NCI-H524 treated with DMSO at 0.1 percent for 48 hours (cell line): ENCODE measurements around the gene NPTX1.
A peak's percentile ranks its signal among the peaks of the same experiment; 100 is the strongest.

Experiments
- DNase-seq: peaks from one replicate; lab custom pipeline; 2025; lab: John Stamatoyannopoulos, UW

NPTX1 gene

DNA sequence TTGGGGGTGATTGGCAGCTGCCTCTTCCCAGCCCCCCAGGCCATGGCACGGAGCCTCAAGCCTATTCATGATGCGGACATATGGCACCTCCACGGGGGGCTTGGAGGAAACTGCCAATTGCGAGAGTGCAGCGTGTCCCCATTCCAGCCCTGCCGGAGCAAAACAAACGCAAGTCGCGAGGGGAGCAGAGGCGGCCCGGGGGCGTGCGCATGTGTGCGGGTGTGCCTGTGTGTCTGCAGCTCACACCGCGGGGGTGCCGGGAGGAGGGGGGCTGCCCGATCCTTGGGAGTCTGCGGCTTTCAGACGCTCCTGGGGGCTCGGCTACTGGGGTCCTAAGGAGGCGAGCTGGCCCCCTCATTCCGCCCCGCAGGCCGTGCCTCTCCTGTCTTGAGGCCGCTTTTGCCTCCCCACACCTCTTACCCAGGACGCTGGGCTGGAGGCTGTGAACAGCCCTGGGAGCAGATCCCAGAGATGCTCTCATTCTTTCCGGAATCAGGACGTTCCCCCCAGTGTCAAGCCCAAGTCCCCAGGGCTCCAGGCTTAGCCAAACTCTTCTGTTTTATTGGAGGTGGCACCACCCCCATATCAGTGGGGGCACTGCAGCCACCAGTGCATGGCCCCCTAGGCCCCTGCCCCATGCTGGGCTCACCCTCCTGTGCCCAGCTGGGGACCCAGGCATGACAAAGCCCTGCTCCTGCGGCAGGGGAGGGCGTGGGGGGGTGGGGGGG is 32.3 kb downstream of the NPTX1 start:
- peak; percentile 87 for DNase-seq

- DNase-seq, result no peak
These were observed 32.9 kb downstream of the NPTX1 start for GRCh38 chr17:80443498-80443897.

DNA sequence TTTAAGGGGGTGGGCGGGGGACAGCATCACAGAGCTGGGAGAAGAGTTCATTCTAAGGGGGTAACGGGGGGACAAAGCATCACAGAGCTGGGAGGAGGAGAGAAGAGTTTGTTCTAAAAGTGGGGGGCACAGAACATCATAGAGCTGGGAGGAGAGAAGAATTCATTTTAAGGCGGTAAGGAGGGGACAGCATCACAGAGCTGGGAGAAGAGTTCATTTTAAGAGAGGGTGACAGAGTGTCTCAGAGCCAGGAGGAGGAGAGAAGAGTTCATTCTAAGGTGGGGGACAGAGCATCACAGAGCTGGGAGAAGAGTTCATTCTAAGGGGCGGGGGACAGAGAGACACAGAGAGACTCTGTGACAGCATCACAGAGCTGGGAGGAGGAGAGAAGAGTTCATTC is 33.6 kb downstream of the NPTX1 start:
- no peak for DNase-seq

- DNase-seq, result no peak
These were observed 34.1 kb downstream of the NPTX1 start for GRCh38 chr17:80442323-80442659.

- no peak for DNase-seq
These were observed 34.6 kb downstream of the NPTX1 start for GRCh38 chr17:80441598-80442322.

DNA sequence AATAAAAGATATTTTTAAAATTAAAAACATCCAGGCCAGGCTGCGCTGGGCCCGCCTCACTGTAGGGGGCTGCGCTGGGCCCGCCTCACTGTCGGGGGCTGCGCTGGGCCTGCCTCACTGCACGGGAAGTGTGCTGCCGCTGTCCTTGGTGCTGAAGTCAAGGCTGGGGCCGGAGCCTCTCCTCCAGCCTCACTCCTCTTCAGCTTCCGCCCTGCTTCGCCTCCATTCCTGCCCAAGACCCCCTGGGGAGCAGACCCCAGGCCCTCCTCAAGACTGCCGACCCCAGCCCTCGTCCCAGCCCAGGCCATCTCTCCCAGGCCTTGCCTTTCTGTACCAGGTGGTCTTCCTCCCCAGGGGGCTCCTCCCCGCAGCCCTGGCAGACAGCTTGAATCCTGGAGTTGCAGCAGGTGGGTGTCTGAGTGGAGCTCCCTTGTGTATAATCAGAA is 35.3 kb downstream of the NPTX1 start:
- DNase-seq, result peak; percentile 94

DNA sequence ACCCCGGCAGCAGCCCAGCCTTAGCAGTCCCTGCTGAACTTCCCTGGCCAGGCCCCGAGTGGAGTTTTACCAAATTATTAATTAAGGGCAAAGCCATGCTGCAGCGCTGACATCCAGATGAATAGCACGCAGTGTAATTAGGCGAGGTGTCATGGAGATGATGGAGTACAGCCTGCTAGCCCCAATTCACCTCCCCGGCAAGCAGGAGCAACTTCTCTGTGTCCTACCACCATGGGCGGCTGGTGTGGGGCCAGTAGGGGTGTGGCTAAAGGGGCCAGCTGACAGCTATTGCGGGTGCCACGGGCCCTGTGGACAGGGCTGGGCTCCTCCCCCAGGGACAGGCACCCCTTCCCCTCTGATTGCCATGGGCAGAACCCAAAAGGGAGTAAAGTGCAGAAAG is 36.9 kb downstream of the NPTX1 start:
- DNase-seq, result no peak

GRCh38 chr17:80438806-80439205 is 37.6 kb downstream of the NPTX1 start:
- no peak for DNase-seq

GRCh38 chr17:80437532-80437931 is 38.9 kb downstream of the NPTX1 start:
- no peak for DNase-seq

GRCh38 chr17:80433916-80434666 is 42.3 kb downstream of the NPTX1 start:
- no peak for DNase-seq

DNA sequence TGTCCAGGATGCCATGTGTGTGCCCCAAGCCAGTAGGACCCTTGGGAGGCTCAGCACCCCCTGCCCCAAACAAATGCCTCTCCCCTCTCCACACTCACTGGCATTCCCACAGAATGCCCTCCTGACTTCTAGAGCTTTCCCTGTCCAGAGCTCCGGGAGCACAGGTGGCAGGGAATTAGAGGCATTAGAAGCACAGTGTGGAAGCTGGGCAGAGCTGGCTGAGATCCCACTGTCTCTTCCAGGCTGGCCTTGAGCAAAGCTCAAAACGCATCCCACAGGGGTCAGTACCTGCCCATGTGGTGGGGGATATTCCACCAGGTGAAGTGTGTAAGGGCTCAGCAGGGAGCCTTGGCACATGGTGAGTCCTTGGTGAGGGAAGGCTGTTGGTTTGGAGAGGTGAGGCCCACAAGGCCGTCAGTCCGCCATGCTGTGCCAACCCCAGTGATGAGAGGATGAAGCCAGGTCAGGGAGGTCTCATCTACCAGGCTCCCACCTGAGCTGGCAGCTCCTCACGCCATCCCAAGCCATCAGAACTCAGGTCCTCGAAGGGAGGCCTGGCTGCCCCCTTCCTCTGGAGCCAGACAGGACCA is 43.4 kb downstream of the NPTX1 start:
- DNase-seq, result no peak

- no peak for DNase-seq
These were observed 44.0 kb downstream of the NPTX1 start for GRCh38 chr17:80432350-80432955.

- no peak for DNase-seq
These were observed 44.9 kb downstream of the NPTX1 start for GRCh38 chr17:80431246-80432195.

GRCh38 chr17:80430446-80431245 is 45.8 kb downstream of the NPTX1 start:
- DNase-seq, result no peak

DNA sequence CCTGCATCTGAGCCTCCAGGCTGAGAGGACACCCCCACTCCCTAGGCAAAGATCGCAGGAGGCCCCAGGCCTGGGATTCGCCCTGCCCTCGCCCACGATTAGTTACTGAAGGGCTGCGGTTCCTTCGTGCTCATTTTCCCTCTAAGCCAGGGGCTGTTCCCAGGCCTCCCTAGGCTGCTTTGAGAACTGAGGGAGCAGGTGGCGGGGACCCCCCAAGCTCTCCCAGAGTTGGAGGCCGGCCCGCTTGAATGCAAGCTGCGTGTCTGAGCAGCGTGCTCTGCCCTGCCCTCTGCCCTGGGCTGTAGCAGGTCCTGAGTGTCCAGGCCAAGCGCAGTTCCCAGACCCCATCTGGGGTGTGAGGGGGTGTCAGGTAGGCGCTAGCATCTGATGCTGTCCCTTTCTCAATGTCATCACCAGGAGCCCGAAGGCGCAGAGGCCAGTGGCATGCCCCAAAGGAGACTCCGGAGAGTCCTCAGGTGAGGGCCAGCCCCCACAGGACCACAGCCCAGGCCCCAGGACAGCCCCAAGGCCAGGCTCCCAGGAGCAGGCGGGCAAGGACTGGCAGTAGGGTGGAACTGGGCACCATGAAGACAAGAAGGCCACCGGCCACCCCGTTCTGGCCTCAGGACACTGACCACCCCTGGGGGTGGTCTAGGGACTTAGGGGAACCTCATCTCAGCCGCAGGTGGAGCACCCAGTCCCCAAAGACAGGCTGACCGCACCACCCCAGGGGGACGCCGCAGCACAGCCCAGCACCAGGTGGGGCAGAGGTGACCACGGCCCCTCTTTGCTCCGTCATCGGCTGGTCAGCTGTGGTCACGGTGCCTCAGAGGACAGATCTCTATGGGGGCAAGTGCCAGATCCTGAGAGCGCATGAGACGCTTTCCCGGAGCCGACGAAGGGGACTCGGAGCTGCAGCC is 46.8 kb downstream of the NPTX1 start:
- DNase-seq, result no peak

GRCh38 chr17:80428796-80429195 is 47.6 kb downstream of the NPTX1 start:
- no peak for DNase-seq

GRCh38 chr17:80428363-80428762 is 48.0 kb downstream of the NPTX1 start:
- no peak for DNase-seq

GRCh38 chr17:80427366-80428282 is 48.8 kb downstream of the NPTX1 start:
- no peak for DNase-seq
